NCI-H2081 (cell line): ENCODE data around the gene AMFR.

ENCODE experiments used
- DNase-seq, 2 experiments: peaks; one replicate each; lab custom pipeline; 2025; lab: John Stamatoyannopoulos, UW

The AMFR gene

DNA sequence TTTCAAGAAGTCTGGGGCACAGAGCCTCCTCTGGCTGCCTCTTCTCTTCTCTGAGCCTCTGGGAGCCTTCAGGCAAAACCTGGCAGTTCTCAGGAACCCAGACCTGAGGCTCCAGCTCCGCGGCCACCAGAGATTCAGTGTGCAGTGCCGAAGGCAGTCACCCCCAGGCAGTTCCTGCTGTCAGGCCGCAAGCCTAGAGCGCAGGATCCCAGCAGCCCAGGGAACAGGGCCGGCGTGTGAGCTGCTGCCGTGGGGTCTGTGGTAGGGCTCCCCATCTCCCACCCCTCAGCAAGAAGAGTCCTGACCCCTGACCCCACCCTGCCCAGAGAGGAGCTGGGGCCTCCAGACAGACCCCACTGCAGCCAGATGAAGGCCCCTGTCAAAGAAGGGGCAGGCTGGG, 78.2 kb downstream of the AMFR start:
- no peak for DNase-seq

DNA sequence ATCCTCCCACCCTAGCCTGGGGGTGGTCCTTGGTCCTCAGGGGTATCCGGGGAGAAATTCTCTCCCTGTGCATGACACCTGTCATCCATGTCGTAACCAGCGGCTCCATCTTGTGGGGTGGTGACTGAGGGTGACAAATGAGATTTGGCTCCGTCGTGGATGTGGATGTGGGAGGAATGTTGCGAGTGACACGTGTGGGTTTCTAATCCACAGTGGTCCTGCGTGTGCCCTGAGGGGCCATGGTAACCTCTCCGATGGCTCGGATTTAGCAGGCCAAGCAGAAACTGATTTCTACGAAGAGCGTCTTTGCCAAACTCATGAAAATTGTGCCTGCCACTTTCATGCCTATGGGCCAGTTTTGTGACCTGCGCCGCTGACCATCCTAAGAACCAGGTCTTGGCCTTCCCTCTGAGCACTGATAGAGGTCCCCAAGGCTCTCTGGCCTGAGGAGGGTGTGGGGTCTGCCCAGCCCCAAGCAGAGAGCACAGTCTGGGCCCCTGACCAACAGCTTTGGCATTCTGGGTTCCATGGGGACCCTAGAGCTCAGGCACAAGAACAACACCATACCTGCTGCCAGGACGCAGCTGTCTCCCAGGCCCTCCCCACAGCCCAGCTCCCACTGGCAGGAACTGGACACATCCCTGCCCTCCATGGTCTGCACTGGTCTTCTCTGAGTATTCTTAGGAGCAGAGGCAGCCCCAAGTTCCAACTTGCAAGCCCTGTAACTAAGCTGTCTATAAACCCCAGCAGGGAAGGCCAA, 79.0 kb downstream of the AMFR start:
- DNase-seq, result no peak

DNA sequence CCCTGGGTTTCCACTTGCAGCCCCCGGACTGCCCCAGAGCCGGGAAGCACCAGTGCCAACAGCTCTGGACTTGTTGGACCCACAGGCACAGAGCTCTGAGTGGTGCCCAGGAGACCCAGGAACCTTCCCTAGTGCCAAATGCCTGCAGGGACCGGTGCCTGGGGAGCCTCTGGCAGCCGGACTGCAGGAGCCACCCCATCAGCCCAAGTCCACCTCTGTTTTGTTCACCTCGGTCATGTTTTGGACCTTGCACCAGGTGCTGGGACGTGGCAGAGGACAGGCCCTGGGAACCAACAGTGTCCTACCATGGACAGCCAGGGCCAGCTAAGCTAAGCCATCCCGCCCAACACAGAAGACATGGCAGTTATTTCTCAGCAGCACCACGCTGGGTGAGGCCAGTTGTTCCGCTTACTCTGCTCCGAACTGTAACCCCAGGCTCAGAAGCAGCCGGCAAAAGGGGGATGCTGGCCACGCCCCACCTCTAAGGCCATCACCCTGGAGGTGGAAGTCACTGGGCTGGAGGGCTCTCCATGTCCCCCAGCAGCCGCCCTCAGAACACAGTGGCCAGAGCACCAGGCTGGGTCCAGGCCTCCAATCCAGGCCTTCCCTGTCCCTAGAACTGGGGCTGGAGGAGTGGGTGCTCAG, 79.8 kb downstream of the AMFR start:
- DNase-seq, result no peak

DNA sequence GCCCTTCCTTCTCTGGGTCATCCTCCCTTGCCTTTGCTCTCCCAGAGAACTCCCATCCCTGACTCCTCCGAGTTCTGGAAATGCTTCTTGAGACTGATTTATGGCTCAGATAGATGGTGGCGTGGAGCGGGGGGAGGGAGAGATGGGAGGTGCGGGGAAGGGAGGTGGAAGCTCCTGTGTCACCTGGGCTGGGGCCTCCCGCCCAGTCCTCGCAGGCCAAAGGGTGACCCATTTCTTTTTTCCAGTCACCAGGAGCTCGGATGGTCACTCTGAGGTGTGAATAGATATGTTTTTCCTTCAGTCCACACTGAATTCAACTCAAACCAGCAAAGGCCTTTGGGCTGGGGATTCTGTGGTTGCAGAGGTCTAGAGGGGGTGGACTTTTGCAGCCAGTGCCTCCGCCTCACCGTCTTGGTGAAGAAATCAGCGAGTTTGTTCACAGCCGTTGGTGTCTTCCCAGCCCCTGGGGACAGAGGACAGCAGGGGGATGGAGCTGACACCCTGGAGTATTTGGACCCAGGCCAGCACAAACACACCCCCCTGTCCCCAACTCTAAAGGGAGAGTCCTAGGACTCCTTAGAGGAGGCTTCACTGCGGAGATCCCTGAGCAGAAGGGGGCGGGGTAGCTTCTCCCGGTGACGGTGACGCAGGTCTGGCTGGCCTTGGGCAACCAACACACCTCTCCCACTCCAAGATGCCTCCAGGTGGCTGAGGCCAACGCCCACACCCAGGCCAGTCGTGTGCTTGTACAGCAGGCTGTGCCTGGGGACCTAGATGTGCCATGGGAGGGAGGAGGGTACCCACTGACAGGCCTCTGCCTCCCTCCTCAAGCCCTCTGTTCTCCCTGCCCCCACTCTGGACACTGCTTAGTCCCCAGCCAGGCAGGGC, 80.6 kb downstream of the AMFR start:
- no peak for DNase-seq

DNA sequence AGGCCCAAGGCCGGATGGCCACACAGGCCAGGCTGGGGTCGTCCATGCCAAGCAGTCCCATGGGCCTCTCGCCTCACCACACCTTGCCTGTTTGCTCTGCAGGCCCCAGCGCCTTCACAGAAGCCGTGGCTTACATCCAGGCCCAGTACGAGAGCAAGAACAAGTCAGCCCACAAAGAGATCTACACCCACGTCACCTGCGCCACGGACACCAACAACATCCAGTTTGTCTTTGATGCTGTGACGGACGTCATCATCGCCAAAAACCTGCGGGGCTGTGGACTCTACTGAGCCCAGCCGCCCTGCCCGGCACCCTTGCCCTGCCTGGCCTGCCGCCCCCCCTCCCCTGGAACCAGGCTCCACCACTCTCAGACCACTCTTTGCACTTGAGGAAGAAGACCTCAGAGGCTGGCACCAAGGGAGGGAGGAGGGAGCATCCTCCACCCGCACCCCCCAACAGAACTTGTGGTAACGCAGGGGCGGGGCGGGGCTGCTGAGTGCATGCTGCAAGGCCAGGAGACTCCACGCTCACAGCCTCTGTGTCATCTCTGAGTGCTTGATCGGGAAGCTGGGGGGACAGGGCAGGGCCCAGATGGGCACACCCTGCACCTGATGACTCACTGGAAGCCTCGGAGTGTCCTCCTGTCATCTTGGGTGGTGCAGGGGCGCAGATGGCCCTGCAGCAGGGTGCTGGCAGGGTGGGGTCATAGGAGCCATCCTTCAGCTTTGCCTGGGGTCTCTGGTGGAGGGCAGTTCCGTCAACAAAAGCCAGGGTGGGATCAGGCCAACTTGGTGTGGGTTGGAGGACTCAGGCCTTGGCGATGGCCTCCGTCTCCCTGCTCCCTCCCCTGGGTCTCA, 81.5 kb downstream of the AMFR start:
- no peak for DNase-seq

DNA sequence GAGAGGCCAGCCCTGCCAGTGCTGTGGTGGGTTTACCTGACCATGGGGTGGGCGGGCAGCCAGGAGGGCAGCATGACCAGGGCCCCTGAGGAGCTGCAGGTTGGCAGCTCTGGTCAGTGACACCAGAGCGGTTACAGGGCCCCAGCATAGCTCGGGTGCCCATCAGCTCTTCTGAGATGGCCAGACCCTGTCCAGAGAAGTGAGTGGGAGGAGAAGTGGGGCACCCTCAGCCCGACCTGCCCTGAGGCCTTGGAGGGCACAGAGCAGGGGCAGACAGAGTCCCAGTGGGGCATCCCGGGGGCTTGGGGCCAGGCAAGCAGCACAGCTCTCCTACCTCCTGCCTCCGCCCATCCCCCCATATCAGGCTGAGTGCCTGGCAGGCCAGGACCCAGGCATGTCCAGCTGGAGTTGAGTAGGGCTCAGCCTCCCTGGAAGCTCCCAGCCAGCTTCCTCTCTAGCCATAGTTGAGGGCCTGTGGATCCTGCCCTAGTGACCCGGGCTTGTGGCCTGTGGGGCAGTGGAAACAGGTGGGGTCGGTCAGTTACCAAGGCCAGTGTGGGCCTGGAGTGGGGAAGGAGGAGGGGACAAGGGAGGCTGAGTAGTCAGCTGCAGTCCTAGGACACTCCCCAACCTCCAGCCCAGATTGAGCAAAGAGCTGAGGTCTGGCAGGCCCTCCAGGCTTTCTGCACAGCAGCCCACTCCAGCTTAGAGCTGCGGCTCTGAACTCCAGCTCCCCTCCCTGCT, 83.5 kb downstream of the AMFR start:
- no peak for DNase-seq

DNA sequence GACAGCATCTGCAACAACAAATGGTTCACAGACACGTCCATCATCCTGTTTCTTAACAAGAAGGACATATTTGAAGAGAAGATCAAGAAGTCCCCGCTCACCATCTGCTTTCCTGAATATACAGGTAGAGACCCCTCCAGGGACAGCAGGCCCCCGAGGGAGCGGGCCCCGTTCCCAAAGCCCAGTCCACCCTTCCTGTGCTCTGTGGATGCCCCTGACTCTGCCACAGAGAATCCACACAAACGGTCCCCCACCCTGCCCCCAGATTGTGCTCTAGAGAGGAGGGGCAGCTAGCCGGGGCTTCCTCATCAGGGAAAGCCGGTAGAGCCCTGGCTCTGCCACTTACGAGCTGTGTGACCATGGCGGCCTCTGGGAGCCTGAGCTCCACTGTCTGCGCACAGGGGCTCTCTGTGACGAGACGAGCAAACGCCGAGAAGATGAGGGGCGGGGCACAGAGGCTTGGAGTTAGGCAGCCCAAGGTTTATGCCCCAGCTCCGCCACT, 84.4 kb downstream of the AMFR start:
- DNase-seq, result no peak

DNA sequence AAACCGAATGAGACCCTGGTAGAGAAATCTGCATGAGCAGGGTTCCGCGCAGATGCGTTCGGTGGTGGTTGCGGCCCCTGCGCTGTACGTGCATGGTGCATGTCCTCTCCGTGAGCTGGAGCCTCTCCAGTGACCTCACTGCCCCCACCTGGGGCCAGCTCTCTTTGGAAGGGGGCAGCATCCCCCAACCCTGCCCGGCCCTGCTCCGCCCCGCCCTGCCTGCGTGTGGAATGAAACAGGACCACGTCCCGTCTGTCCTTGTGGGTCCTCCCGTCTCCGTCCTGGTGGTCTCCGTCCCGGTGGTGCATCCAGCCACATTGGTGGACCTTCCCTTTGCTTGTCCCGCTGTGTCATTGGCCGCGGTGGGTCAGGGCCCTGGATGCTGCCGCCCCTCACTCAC, 84.9 kb downstream of the AMFR start:
- DNase-seq, result no peak

DNA sequence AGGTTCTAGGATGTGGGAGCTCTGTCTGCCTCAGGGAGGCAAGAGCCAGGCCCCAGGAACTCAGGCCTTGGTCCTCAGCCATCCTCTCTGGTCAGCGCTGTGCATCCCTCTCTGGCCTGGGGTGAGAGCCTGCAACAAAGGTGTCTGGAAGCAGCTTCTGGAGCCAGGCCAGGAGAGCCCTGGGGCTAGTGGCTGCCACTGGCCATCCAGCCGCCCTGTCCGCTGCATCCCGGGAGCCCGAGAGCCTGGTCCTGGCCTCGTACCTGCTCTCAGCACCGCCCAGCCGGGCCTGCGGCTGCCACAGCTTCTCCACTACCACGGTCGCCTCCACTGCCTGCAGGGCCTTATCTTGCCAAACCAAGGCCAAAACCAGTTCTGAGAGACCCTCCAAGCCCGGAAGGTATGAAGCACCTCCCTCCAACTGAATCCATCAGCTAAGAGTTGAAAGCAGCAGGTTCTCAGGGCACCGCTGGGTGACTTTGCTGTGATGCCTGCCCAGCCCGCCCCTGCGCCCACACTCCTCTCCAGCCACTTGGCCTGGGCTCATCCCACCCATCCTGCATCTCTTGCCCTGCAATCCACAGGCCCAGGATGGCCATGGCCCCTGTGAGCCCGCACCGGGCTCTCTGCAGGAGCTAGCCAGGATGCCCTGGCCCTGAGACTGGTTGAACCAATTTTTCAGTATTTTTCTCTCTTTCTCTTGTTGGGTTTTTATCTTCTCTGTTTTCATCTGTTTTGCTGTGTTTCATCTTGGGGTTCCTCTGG, 85.7 kb downstream of the AMFR start:
- DNase-seq, result no peak

DNA sequence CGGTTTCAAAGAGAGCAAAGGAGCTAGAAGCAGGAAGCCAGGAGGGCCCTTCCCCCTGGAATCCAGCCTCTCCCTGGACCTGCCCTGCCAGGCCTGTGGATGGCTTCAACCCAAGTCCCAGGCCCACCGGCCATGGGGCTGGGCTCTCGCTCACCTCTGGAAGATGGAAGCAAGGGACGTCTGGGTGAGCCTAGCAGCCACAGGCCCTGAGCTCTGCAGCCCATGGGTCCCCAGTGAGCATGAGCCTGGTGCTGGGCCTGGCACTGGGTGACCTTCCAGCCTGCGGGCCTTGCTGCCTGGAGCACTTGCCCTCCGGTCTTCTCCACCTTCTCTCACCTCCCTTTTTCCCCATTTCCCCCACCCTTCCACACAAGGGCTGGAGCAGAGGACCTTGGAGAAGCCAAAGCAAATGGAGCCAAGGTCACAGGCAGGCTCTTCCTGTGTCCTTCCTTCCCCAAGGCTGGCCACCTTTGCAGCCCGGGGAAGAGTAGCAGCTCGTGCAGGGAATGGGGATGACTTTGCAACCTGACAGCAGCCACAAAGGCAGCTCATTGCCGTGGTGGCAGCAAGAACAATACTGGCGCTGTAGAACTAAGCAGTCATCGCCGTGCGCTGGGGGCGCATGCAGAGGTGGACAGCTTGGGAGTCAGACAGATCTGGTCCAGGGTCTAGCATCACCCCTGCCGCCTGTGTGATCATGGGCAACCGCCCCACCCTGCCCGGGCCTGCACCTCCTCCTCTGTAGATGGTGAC, 86.6 kb downstream of the AMFR start:
- no peak for DNase-seq

DNA sequence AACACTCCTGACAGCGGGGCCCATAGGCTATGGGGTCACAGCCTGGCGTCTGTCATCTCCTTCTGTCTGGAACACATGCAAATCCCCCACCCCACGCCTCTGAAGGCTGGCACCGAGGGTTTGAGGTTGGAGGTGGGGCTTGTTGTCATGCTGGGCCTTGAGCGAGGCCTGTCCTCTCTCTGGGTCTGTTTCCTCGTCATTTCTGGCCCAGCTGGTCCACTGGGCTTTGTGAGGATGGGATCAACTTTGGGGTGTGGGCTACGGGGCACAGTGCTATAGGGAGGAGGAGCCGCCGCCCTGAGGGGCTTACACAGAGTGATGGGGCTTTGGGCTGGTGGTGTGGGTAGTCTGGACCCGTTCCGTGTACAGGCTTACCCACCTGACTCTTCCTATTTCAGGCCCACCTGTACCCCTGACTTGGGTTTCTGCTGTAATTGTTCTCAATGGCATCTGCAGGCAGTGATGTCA, 87.5 kb downstream of the AMFR start:
- no peak for DNase-seq

DNA sequence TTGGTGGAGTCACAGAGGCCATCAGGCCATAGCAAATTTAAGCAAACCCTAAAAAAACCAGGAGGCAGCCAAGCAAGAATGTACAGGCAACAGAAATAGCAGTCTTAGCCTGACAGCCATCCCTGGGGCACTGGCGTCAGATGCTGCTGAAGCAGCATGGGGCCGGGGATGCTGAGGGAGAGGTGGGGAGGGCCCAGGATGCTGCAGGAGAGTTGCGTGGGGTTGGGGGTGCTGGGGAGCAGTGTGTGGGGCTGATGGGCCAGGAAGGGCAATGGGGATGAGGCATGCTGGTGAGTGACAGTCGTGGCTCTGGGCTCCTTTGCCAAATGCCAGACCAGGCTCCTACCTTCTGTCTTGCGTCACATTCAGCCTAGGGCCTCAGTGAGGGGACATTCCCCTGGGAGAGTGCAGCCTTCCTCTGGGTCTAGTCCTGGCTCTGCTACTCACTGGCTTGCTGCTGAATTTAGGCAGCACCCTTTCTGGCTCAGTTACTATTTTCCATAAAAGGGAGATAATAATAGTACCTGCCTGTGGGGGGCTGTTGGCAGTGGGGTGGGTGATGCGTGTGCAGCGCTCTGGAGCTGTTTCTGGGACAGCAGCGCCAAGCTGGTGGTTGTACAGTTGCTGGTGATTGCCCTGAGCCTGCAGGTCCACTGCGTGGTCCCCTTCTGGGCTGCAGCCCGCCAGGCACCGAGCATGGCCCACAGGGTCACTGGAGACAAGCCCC, 88.1 kb downstream of the AMFR start:
- no peak for DNase-seq

DNA sequence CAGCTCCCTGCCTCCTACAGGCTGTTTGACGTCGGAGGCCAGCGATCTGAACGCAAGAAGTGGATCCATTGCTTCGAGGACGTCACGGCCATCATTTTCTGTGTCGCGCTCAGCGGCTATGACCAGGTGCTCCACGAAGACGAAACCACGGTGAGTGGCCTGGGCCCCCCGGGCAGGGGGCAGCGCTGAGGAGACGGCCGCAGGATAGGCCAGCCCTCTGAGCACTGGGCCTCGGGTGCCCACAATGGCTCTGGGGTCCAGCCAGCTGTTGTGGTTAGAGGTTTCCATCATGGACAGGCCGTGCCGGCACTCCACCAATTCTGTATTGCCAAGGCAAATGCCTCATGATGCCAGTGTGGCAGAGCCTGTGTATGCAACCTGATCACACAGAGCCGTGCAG, 88.6 kb downstream of the AMFR start:
- no peak for DNase-seq

DNA sequence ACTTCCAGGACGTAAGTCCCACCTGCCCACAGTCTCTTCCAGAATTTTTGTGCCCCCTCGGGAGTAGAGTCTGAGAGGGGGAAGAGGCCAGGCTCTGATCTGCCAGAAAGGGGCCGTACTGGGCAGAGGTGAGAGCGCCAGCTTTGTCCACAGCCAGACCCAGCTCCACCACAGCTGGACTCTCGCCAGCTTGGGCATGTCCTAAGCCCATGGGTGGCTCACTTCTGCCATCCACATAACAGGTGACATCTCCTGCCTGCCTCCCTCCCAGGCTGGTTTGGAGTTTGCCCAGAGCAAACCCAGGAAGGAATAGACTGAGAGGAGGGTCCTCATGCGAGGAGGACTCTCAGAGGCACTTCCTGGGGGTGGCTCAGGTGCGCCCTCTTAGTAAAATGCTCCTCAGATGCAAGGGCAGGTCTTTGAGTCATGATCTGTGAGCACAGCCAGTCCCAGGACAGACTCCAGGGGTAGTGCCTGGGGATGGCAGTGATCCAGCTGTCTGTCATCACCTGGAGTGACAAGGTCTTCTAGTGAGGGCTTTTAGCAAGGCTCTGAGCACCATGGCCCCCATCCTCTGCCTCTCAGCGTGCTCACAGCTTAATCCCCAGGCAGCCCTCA, 89.2 kb downstream of the AMFR start:
- DNase-seq, result no peak

DNA sequence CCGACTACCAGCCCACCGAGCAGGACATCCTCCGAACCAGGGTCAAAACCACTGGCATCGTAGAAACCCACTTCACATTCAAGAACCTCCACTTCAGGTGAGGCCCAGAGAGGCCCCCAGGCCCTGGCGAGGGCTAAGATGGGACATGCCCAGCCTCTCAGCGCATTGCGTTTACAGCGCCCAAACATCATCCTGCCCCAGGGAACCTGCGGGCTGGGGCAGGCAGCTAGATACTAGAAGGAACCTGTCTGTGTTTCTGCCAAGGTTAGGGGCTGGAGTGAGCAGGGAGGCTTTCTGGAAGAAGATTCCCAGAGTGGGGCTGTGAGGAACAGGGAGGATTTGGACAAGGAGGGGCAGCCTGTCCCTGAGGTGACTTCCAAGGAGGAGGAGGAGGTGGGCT, 90.6 kb downstream of the AMFR start:
- no peak for DNase-seq

DNA sequence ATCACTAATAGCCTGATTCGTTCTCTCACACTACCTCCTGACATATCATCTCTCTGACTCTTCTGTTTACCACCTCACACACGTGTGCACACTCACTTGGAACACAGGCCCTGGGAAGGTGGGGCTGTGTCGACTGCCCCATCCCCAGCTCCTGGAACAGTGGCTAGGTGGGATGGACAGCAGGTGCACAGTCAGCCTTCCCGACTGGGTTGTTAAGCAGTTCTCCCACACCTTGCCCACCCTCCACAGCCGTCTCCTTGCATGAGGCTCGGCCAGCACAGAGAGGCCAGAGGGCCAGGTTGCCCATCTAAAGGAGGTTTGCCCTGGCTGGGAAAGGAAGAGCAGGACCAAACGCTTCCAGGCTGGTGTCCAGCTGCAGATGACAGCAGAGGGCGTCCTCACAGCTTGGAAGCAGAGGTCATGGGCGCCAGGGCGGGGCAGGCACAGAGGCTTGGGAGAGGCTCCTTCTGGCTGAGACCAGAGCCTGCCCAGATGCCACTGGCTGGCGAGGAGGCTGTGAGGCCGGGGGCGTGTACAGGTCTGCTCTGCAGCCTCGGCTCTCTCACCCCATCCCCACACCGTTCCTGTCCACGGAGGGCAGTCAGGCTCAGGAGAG, 92.8 kb downstream of the AMFR start:
- DNase-seq, result no peak

DNA sequence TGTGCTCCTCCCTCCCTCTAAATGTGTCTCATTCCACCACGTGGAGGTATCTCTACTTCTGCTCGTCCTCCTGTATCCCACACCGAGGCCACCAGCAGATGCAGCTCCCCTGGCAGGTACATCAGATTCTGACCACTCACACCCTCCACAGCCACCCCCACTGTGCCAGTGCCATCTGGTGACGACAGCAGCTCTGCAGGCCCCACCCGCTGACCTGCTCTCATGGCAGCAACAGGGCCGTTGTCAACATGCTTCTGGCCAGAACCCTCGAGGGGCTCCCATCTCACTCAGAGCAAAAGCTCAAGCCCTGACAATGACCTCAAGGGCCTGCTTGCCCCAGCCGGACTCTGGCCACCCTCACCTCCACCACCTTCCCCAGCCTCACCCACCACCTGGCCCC, 93.4 kb downstream of the AMFR start:
- no peak for DNase-seq

DNA sequence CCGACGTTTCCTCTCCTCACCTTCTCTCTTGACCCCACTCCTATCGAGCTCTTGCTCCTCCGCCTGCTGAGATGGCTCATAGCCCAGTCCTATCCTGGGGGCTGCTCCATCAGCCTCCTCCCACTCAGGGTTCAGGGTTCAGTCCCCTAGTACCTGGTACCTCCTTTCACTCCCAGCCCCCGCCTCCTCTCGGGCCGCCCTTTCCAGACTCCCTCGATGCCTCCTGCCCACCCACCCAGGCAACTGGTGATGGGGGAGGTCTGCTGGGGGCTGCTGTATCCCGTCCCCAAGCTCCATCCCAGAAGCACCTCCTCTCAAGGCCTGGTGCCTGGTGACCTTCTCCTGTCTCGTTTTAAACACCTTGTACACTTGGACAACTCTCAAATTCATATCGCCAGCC, 93.9 kb downstream of the AMFR start:
- DNase-seq, result no peak
